HG02588 (cell line): ENCODE measurements around the gene ZNF700.
"Not testable (repeated sequence)": the region's sequence is repeated elsewhere in the genome, so short reads cannot be mapped to it uniquely, and the experiment has no call there.

ENCODE experiments used
- ATAC-seq: cut with Tn5 transposase; IDR thresholded peaks from one replicate; pipeline ENCODE4 v1.9.1; 2021; ENCODE audit warnings: mild to moderate bottlenecking, moderate library complexity; ENCODE audit not compliant: unreplicated experiment

Gene ZNF700

DNA sequence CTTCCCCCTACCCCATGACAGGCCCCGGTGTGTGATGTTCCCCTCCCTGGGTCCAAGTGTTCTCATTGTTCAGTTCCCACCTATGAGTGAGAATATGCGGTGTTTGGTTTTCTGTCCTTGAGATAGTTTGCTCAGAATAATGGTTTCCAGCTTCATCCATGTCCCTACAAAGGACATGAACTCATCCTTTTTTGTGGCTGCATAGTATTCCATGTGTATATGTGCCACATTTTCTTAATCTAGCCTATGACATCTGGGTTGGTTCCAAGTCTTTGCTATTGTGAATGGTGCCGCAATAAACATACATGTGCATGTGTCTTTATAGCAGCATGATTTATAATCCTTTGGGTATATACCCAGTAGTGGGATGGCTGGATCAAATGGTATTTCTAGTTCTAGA lies 13.5 kb downstream of the ZNF700 start:
- ATAC-seq: not testable (repeated sequence)

DNA sequence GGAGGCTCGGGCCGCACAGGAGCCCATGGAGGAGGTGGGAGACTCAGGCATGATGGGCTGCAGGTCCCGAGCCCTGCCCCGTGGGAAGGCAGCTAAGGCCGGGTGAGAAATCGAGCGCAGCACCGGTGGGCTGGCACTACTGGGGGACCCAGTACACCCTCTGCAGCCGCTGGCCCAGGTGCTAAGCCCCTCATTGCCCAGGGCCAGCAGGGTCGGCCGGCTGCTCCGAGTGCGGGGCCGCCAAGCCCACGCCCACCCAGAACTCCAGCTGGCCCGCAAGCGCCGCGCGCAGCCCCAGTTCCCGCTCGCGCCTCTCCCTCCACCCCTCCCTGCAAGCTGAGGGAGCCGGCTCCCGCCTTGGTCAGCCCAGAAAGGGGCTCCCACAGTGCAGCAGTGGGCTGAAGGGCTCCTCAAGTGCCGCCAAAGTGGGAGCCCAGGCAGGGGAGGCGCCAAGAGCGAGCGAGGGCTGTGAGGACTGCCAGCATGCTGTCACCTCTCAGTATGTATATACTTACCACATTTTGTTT lies 16.5 kb downstream of the ZNF700 start:
- ATAC-seq: not testable (repeated sequence)

GRCh38 chr19:11942008-11942842 lies 17.3 kb downstream of the ZNF700 start:
- ATAC-seq: no peak

GRCh38 chr19:11942843-11943108 lies 17.9 kb downstream of the ZNF700 start:
- ATAC-seq: no peak

DNA sequence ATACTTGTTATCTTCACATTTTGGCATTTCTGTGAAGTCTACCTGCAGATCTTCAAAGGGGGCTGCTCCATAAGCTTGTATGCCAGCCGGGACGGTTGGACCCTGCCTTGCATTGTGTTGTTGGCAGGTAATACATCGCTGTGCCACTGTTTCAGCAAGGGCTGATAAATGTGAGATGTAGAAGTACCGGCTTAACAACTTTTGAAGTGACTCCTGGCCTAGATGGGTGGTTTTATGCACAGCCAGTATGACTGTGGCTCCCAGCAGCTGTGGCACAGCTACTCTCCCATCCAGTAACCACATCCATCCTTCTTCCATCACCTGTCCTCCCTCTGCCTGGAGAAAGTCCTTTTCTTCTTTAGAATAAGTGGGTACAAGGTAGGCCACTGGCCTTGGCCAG lies 19.7 kb downstream of the ZNF700 start:
- no peak for ATAC-seq

DNA sequence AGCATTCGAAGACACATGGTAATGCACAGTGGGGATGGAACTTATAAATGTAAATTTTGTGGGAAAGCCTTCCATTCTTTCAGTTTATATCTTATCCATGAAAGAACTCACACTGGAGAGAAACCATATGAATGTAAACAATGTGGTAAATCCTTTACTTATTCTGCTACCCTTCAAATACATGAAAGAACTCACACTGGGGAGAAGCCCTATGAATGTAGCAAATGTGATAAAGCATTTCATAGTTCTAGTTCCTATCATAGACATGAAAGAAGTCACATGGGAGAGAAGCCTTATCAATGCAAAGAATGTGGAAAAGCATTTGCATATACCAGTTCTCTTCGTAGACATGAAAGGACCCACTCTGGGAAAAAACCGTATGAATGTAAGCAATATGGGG lies 23.7 kb downstream of the ZNF700 start:
- no peak for ATAC-seq

DNA sequence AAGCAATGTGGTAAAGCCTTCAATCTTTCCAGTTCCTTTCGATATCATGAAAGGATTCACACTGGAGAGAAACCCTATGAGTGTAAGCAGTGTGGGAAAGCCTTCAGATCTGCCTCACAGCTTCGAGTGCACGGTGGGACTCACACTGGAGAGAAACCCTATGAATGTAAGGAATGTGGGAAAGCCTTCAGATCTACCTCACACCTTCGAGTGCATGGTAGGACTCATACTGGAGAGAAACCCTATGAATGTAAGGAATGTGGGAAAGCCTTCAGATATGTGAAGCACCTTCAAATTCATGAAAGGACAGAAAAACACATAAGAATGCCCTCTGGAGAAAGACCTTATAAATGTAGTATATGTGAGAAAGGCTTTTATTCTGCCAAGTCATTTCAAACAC lies 24.3 kb downstream of the ZNF700 start:
- no peak for ATAC-seq

DNA sequence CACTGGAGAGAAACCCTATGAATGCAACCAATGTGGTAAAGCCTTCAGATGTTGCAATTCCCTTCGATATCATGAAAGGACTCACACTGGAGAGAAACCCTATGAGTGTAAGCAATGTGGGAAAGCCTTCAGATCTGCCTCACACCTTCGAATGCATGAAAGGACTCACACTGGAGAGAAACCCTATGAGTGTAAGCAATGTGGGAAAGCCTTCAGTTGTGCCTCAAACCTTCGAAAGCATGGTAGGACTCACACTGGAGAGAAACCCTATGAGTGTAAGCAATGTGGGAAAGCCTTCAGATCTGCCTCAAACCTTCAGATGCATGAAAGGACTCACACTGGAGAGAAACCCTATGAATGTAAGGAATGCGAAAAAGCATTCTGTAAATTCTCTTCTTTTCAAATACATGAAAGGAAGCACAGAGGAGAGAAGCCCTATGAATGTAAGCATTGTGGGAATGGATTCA lies 24.7 kb downstream of the ZNF700 start:
- not testable (repeated sequence) for ATAC-seq

- no peak for ATAC-seq
Observed at GRCh38 chr19:11950312-11950711, 25.4 kb downstream of the ZNF700 start.

- ATAC-seq: no peak
Observed at GRCh38 chr19:11963566-11964355, 38.9 kb downstream of the ZNF700 start.

GRCh38 chr19:11964496-11964857 lies 39.6 kb downstream of the ZNF700 start:
- no peak for ATAC-seq

DNA sequence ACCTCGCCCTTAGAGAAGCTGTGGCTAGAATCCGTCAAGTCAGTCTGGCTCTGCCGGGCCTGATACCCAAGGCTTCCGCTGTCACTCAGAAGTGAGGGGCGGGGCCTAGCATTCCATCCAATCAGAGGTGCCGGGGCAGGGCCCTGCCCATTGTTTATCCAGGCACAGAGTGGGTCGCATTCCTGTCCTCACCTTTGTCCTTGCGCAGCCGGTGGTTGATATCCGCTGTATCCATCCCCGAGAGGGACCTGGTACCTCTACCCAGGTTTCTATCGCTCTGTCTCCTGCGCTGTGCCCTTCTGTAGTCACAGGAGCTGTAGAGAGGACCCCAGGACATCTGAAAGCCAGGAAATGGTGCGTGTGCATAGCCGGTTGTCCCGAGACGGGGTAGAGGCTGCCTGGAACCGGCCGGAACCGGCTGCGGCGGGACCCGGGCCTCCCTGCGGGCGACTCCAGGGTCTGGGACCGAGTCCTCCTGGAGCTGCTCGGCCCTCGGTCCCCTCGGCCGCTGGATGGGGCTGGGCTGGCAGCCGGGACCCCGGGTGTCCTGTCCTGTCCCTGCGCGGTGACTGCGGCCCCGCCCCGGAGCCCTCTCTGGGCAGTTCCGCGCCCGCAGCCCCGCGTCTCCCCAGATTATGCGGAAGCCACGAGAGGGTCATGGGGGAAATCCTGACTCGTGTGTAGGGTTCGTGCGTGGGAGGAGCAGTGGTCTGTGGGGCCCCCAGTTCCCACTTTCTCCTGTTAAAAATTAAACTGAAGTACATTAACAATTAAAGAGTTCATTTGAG lies 40.1 kb downstream of the ZNF700 start, which contains the start of gene ZNF763:
Gene ZNF763 (plus strand): TSS at position 183 of the 788 bp plus-strand sequence. CDS start 169 bp downstream, at position 352.
- ATAC-seq: peak; percentile 84

DNA sequence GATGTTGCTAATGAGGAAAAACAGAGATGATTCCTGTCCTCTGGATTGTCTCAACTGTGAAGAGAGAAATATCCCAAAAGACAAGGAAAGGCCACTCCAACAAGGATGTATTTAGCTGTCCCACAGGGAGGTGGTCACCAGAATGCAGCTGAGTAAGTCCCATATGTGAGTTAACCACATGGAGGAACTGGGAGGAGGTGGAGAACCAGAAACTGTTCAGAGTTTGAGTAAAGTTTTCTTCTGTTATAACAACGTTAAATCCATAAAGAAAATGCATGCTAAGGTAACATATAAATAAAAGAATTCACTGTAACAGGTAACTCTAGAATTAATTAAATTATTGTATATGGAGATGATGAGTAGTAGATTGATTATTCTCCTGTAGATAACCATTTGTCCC lies 45.3 kb downstream of the ZNF700 start:
- ATAC-seq: no peak

GRCh38 chr19:11971041-11971440 lies 46.1 kb downstream of the ZNF700 start:
- ATAC-seq: no peak

- no peak for ATAC-seq
Observed at GRCh38 chr19:11973019-11973810, 48.3 kb downstream of the ZNF700 start.

DNA sequence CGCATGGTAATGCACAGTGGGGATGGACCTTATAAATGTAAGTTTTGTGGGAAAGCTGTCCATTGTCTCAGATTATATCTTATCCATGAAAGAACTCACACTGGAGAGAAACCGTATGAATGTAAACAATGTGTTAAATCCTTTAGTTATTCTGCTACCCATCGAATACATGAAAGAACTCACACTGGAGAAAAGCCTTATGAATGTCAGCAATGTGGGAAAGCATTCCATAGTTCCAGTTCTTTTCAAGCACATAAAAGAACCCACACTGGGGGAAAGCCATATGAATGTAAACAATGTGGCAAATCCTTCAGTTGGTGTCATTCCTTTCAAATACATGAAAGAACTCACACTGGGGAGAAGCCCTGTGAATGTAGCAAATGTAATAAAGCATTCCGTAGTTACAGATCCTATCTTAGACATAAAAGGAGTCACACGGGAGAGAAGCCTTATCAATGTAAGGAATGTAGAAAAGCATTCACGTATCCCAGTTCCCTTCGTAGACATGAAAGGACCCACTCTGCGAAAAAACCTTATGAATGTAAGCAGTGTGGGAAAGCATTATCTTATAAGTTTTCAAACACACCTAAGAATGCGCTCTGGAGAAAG lies 53.7 kb downstream of the ZNF700 start:
- no peak for ATAC-seq

GRCh38 chr19:11979527-11979926 lies 54.6 kb downstream of the ZNF700 start:
- ATAC-seq: no peak

GRCh38 chr19:11982526-11982925 lies 57.6 kb downstream of the ZNF700 start:
- no peak for ATAC-seq

DNA sequence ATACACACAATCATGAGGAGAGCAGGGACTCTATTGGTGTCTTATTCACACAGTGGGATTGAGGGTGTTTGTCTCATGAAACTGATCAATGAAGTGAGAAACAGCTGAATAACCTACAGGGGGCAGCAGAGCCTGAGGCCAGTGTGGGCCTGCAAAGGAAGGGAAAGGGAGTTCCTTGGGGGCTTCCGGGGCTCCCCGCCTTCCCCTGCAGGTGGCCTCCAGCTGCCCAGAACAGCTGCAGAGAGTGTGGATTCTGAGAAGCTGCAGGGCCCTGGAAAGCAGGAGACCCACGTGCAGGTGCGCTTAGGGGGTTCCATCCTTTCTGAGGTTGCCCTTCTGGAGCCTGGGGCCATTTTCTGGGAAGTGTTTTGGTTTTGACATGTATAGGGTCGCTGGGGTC lies 60.1 kb downstream of the ZNF700 start:
- no peak for ATAC-seq

GRCh38 chr19:11986754-11987153 lies 61.8 kb downstream of the ZNF700 start:
- ATAC-seq: no peak
